Karpas-422 (cell line): ENCODE results near the gene SANBR. TPM values are rescaled to one million over a fixed set of nuclear protein-coding genes. Genes with fewer than 3 reads are reported as not detected.
"Not testable (repeated sequence)": the region's sequence is repeated elsewhere in the genome, so short reads cannot be mapped to it uniquely, and the experiment has no call there.

ENCODE experiments used
- DNase-seq: peaks from one replicate; pipeline ENCODE4 v3.0.0-alpha.2; 2015
- H2AFZ ChIP-seq: fragments of 200-600 bp; sonication (generic); 2 replicates; pipeline ENCODE4 v1.6.1; 2014; ENCODE audit warnings: antibody characterized with exemption, low read length, mixed read lengths
- H3K27ac ChIP-seq: fragments of 200-600 bp; sonication (generic); 2 replicates; pipeline ENCODE4 v1.5.1; 2014; ENCODE audit warnings: mild to moderate bottlenecking, low read length, moderate library complexity
- H3K27me3 ChIP-seq: fragments of 200-600 bp; sonication (generic); 2 replicates; pipeline ENCODE4 v1.6.1; 2014; ENCODE audit warnings: low read length, mixed read lengths
- H3K36me3 ChIP-seq: fragments of 200-600 bp; sonication (generic); 2 replicates; pipeline ENCODE4 v1.6.1; 2014; ENCODE audit warnings: low read length, mixed read lengths; ENCODE audit not compliant: insufficient read depth
- H3K4me1 ChIP-seq: fragments of 200-600 bp; sonication (generic); 2 replicates; pipeline ENCODE4 v1.6.1; 2014; ENCODE audit warnings: mild to moderate bottlenecking, low read length, mixed read lengths
- H3K4me2 ChIP-seq: fragments of 200-600 bp; sonication (generic); 2 replicates; pipeline ENCODE4 v1.6.1; 2014; ENCODE audit warnings: low read length, low read depth, mild to moderate bottlenecking; ENCODE audit not compliant: poor library complexity, severe bottlenecking
- H3K4me3 ChIP-seq: fragments of 200-600 bp; sonication (generic); 2 replicates; pipeline ENCODE4 v1.5.1; 2014; ENCODE audit warnings: mild to moderate bottlenecking, antibody characterized with exemption, low read length, mixed read lengths
- H3K79me2 ChIP-seq: fragments of 200-600 bp; sonication (generic); 2 replicates; pipeline ENCODE4 v1.6.1; 2014; ENCODE audit warnings: mild to moderate bottlenecking, low read length, mixed read lengths
- H3K9ac ChIP-seq: fragments of 200-600 bp; sonication (generic); 2 replicates; pipeline ENCODE4 v1.6.0; 2014; ENCODE audit warnings: low read length
- H3K9me2 ChIP-seq: fragments of 200-600 bp; sonication (generic), shearing (Covaris generic); replicated peaks from 2 replicates; pipeline ENCODE4 v1.6.0; 2014; ENCODE audit warnings: mild to moderate bottlenecking, low read length, moderate library complexity; ENCODE audit not compliant: insufficient read depth
- H3K9me3 ChIP-seq: fragments of 300-700, 200-600 bp; sonication (generic); 2 replicates; pipeline ENCODE4 v1.6.1; 2014; ENCODE audit warnings: low read length, mixed read lengths
- H4K20me1 ChIP-seq: fragments of 200-600 bp; sonication (generic); 2 replicates; pipeline ENCODE4 v1.6.1; 2014; ENCODE audit warnings: mild to moderate bottlenecking, antibody characterized with exemption, low read length, low read depth; ENCODE audit not compliant: insufficient read depth
- total RNA-seq: library from RNA; depleted of rRNA; stranded (reverse); fragments of >200 nt; shearing (Covaris generic); gene quantifications from 2 replicates; pipeline ENCODE4 v1.2.3, GENCODE V29; 2014; ENCODE audit warnings: low replicate concordance

SANBR gene
- total RNA-seq, 1 experiment from 2014 or later, result 13.3 TPM

DNA sequence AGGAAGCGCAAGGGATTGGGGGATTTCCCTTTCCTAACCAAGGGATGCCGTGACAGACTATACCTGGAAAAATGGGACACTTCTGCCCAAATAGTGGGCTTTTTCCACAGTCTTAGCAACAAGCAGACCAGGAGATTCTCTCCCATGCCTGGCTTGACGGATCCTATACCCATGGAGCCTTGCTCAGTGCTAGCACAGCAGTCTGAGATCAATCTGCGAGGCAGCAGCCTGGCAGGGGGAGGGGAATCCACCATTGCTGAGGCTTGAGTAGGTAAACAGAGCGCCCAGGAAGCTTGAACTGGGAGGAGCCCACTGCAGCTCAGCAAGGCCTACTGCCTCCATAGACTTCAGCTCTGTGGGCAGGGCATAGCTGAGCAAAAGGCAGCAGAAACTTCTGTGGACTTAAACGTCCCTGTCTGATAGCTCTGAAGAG, 44.4 kb upstream of the SANBR start:
- Histone ChIP-seq H3K27me3 (no peaks in the 10 kb centered on the region), H3K27ac (no peak overlapping the region), H3K9me2 (no peaks in the 10 kb centered on the region), H3K9ac (no peak overlapping the region), H3K4me1 (peaks cover 13% of the 10 kb centered on the region), H3K36me3 (peaks cover 29% of the 10 kb centered on the region), H3K4me2 (no peak overlapping the region), H3K9me3 (peaks cover 11% of the 10 kb centered on the region; the same call in 1 of the 2 replicates), H2AFZ (no peak overlapping the region), H3K79me2 (peaks cover 94% of the 10 kb centered on the region), H3K4me3 (no peak overlapping the region), H4K20me1 (no peaks in the 10 kb centered on the region)
- DNase-seq, result no peak

DNA sequence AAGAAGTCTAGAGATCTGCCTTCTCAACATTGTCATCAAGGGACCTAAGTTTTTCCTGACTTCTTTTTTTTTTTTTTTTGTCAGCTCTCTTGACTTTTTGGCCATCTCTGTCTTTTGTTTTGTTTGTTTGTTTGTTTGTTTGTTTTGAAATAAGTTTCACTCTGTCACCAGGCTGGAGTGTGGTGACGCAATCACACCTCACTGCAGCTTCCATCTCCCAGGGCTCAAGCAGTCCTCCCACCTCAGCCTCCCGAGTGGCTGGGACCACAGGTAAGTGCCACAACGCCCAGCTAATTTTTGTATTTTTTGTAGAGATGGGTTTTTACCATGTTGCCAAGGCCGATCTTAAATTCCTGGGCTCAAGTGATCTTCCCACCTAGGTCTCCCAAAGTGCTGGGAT, 42.0 kb upstream of the SANBR start:
- H3K27ac ChIP-seq, result no peak overlapping the region
- H3K4me3 ChIP-seq, result no peak overlapping the region
- H3K79me2 ChIP-seq, result peaks cover 93% of the 10 kb centered on the region
- H3K27me3 ChIP-seq, result no peaks in the 10 kb centered on the region
- no peak for DNase-seq
- no peak overlapping the region for H3K9ac ChIP-seq
- H3K4me1 ChIP-seq, result peaks cover 10% of the 10 kb centered on the region
- H3K9me3 ChIP-seq, result peaks cover 11% of the 10 kb centered on the region; the same call in 1 of the 2 replicates
- H2AFZ ChIP-seq, result no peak overlapping the region
- H4K20me1 ChIP-seq, result no peaks in the 10 kb centered on the region
- H3K9me2 ChIP-seq, result no peaks in the 10 kb centered on the region
- H3K36me3 ChIP-seq, result peaks cover 29% of the 10 kb centered on the region
- no peak overlapping the region for H3K4me2 ChIP-seq

DNA sequence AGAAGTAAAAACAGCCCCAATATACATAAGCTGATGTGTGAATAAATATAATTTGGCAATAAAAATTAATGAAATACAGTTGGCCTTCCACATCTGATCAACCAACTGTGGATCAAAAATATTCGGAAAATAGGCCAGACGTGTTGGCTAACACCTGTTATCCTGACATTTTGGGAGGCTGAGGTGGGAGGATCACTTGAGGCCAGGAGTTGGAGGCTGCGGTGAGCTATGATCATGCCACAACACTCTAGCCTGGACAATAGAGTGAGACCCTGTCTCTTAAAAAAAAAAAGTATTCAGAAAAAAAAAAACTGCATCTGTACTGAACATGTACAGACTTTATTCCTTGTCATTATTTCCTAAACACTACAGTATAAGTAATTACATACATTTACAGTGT, 36.1 kb upstream of the SANBR start:
- no peak overlapping the region for H3K4me3 ChIP-seq
- H3K27ac ChIP-seq, result no peak overlapping the region
- H3K79me2 ChIP-seq, result peaks cover 57% of the 10 kb centered on the region
- H3K27me3 ChIP-seq, result no peaks in the 10 kb centered on the region
- no peaks in the 10 kb centered on the region for H4K20me1 ChIP-seq
- H3K4me2 ChIP-seq, result no peak overlapping the region
- DNase-seq, result no peak
- H2AFZ ChIP-seq, result no peak overlapping the region
- H3K9me3 ChIP-seq, result no peaks in the 10 kb centered on the region
- no peak overlapping the region for H3K9ac ChIP-seq
- no peaks in the 10 kb centered on the region for H3K4me1 ChIP-seq
- H3K9me2 ChIP-seq, result no peaks in the 10 kb centered on the region
- H3K36me3 ChIP-seq, result peaks cover 33% of the 10 kb centered on the region

DNA sequence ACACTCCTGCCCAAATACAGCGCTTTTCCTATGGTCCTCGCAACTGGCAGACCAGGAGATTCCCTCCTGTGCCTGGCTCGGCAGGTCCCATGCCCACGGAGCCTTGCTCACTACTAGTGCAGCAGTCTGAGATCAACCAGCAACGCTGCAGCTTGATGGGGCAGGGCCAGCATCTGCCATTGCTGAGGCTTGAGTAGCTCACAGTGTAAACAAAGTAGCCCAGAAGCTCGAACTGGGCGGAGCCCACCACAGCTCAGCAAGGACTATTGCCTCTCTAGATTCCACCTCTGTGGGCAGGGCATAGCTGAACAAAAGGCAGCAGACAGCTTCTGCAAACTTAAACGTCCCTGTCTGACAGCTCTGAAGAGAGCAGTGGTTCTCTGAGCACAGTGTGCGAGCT, 31.1 kb upstream of the SANBR start:
- not testable (repeated sequence) for H2AFZ ChIP-seq, H3K9me3 ChIP-seq, H3K4me2 ChIP-seq, H3K9ac ChIP-seq, H3K4me1 ChIP-seq, H3K9me2 ChIP-seq, H3K27ac ChIP-seq, DNase-seq, H4K20me1 ChIP-seq, H3K27me3 ChIP-seq, H3K4me3 ChIP-seq
- peaks cover 40% of the 10 kb centered on the region for H3K36me3 ChIP-seq
- peaks cover 14% of the 10 kb centered on the region for H3K79me2 ChIP-seq

DNA sequence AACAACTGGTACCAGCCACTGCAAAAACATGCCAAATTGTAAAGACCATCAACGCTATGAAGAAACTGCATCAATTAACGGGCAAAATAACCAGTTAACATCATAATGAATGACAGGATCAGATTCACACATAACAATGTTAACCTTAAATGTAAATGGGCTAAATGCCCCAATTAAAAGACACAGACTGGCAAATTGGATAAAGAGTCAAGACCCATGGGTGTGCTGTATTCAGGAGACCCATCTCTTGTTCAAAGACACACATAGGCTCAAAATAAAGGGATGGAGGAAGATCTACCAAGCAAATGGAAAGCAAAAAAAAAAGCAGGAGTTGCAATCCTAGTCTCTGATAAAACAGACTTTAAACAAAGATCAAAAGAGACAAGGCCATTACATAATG, 29.0 kb upstream of the SANBR start:
- not testable (repeated sequence) for H3K4me2 ChIP-seq, H3K27me3 ChIP-seq, H3K4me1 ChIP-seq, H2AFZ ChIP-seq, H3K9me2 ChIP-seq, H3K9ac ChIP-seq, H3K4me3 ChIP-seq, DNase-seq, H4K20me1 ChIP-seq, H3K27ac ChIP-seq, H3K9me3 ChIP-seq
- H3K79me2 ChIP-seq, result peaks cover 11% of the 10 kb centered on the region
- H3K36me3 ChIP-seq, result peaks cover 34% of the 10 kb centered on the region

DNA sequence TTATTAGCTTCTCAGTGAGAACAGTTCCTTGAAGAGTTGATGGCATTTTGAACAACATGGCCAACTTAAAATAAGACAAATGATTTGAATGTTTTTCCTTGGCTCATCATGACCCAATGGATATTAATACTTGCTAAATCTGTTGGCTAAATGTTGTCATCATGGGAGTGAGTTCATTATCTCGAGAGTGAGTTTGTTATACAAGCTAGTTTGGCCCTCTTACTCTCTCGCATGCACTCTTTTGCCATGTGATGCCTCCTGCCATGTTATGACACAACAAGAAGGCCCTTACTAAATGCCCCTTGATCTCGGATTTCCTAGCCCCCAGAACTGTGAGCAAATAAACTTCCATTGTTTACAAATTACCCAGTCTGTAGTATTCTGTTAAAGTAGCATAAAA, 22.9 kb upstream of the SANBR start:
- H4K20me1 ChIP-seq, result no peaks in the 10 kb centered on the region
- no peak overlapping the region for H2AFZ ChIP-seq
- peaks cover 21% of the 10 kb centered on the region for H3K36me3 ChIP-seq
- H3K79me2 ChIP-seq, result peaks cover 47% of the 10 kb centered on the region
- no peak overlapping the region for H3K9ac ChIP-seq
- H3K4me1 ChIP-seq, result peaks cover 11% of the 10 kb centered on the region
- no peaks in the 10 kb centered on the region for H3K9me2 ChIP-seq
- H3K4me2 ChIP-seq, result no peak overlapping the region
- no peak overlapping the region for H3K27ac ChIP-seq
- DNase-seq, result no peak
- H3K4me3 ChIP-seq, result no peak overlapping the region
- no peaks in the 10 kb centered on the region for H3K9me3 ChIP-seq
- no peaks in the 10 kb centered on the region for H3K27me3 ChIP-seq

DNA sequence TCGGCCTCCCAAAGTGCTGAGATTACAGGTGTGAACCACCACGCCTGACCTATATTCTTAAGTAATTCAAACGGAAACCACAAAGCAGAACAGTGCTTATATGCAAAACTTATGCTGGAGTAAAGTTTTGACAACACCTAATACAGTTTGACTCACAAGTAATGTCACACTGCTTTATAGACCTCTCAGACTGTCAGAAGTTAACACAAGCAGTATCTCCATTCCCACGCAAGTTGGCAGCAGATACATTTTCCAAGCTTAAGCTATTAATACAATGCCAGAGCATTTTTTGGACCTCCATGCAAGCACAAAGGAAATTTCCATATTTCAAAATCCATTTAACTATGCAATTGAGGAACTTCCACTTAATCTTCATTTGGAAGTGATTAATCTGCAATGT, 21.0 kb upstream of the SANBR start:
- Histone ChIP-seq H2AFZ (no peak overlapping the region), H3K27me3 (no peaks in the 10 kb centered on the region), H3K9ac (no peak overlapping the region), H3K4me1 (peaks cover 11% of the 10 kb centered on the region), H3K9me2 (no peaks in the 10 kb centered on the region), H3K9me3 (no peaks in the 10 kb centered on the region), H3K27ac (peak overlapping the region; percentile 5; the same call in 1 of the 2 replicates), H3K4me2 (no peak overlapping the region), H4K20me1 (no peaks in the 10 kb centered on the region), H3K36me3 (peaks cover 32% of the 10 kb centered on the region), H3K79me2 (peaks cover 51% of the 10 kb centered on the region), H3K4me3 (no peak overlapping the region)
- no peak for DNase-seq

DNA sequence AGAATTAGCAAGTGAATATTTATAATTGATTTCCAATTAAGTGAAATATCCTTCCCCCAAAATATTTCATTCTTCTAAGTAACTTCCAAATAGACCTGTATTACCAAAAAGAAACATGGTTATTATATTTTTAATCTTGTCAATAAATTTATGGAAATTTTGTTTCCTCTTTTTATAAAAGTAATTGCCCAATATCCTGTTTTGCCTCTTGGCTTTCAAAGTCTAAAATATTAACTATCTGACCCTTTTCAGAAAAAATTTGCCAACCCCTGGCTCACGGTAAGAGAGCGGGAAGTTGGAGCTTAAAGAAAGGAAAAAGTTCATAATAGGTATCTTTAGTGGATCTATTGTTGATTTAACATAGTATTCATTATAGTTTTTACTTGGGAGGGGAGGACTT, 20.4 kb upstream of the SANBR start:
- Histone ChIP-seq H2AFZ (no peak overlapping the region), H3K27ac (peak overlapping the region; percentile 5; the same call in 1 of the 2 replicates), H4K20me1 (no peaks in the 10 kb centered on the region), H3K9me3 (no peaks in the 10 kb centered on the region), H3K4me1 (peaks cover 11% of the 10 kb centered on the region), H3K36me3 (peaks cover 32% of the 10 kb centered on the region), H3K9ac (no peak overlapping the region), H3K9me2 (no peaks in the 10 kb centered on the region), H3K4me2 (no peak overlapping the region), H3K27me3 (no peaks in the 10 kb centered on the region), H3K4me3 (no peak overlapping the region), H3K79me2 (peaks cover 51% of the 10 kb centered on the region)
- DNase-seq, result no peak

DNA sequence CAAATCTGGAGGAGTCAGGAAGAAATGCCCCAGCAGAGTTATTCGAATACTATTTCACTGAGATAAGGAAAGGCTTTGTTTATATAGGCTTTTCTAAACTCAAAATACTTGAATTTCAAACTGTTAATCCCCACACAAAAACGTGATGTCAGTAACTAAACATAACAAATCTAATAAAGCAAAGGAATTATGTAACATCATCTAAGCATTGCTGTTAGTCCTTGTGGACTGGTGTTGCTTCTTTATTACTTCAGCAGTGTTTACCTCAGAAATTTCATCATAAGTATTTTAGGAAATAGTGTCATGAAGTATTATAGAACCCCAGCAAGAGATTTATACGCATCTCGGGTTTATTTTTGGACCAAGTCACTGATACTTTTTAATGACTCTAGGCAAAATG, 19.7 kb upstream of the SANBR start:
- Histone ChIP-seq H3K4me3 (no peak overlapping the region), H3K9ac (no peak overlapping the region), H3K9me2 (no peaks in the 10 kb centered on the region), H3K36me3 (peaks cover 32% of the 10 kb centered on the region), H3K27me3 (no peaks in the 10 kb centered on the region), H3K4me1 (peaks cover 11% of the 10 kb centered on the region), H2AFZ (no peak overlapping the region), H3K4me2 (no peak overlapping the region), H4K20me1 (no peaks in the 10 kb centered on the region), H3K9me3 (no peaks in the 10 kb centered on the region), H3K27ac (no peak overlapping the region), H3K79me2 (peaks cover 49% of the 10 kb centered on the region)
- no peak for DNase-seq
